HG02885 (cell line): Measurements from ENCODE around the gene RHCG.

Experiments used
- ATAC-seq: cut with Tn5 transposase; IDR thresholded peaks from one replicate; pipeline ENCODE4 v1.9.1; 2021; ENCODE audit warnings: mild to moderate bottlenecking; ENCODE audit not compliant: unreplicated experiment, poor library complexity

RHCG gene

GRCh38 chr15:89496155-89497098 lies at the start of gene RHCG:
TSS of gene RHCG (minus strand) at chr15:89496583. CDS start at chr15:89496544, 39 bp downstream.
- no peak for ATAC-seq

- ATAC-seq = no peak
Measured at GRCh38 chr15:89543389-89543788, 47.0 kb upstream of the RHCG start.

GRCh38 chr15:89542369-89542768 lies 46.0 kb upstream of the RHCG start:
- ATAC-seq = no peak

DNA sequence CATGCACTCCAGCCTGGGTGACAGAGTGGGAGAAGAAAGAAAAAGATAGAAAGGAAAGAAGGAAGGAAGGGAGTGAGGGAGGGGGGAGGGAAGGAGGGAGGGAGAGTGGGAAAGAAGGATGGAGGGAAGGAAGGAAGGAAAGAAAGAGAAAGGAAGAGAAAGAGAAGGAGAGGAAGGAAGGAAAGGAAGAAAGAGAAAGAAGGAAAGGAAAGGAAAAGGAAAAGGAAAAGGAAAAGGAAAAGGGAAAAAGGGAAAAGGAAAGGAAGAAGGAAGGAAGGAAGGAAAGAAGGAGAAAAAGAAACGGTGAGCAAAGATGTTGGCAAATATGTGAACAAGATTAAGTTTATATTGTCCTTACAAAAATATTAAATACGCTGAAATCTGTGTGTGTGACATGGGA lies 42.6 kb upstream of the RHCG start:
- no peak for ATAC-seq

GRCh38 chr15:89533861-89534544 lies 37.6 kb upstream of the RHCG start:
- ATAC-seq = no peak

DNA sequence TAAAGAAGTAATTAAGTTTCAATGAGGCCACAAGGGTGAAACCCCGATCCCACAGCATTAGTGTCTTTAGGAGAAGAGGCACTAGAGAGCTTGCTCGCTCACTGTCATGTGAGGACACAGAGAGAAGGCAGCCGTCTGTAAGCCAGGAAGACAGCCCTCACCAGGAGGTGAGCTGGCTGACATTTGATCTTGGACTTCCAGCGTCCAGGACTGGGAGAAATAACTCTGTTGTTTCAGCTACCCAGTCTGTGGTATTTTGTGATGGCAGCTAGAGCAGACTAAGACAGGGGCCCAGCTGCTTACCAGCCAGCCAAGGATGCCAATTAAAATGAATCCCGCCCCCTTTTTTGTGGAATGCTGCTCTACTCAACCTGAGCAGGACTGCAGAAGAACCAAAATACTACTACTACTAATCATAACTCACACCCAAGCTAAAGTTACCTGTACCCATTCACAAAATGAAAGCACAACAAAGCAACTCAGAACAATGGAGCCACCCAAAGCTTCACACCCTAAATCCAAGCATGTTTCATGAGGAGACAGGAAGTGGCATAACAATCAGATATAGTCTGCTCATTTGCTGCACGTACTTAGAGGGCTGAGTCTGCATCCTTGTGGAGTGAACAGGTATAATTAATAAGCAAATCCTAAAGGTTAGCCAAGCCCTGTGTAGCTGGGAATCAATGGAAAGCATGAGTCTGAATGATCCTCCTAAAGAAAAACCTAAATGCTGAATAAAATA lies 35.6 kb upstream of the RHCG start:
- no peak for ATAC-seq

- ATAC-seq = no peak
Measured at GRCh38 chr15:89530976-89531375, 34.6 kb upstream of the RHCG start.

DNA sequence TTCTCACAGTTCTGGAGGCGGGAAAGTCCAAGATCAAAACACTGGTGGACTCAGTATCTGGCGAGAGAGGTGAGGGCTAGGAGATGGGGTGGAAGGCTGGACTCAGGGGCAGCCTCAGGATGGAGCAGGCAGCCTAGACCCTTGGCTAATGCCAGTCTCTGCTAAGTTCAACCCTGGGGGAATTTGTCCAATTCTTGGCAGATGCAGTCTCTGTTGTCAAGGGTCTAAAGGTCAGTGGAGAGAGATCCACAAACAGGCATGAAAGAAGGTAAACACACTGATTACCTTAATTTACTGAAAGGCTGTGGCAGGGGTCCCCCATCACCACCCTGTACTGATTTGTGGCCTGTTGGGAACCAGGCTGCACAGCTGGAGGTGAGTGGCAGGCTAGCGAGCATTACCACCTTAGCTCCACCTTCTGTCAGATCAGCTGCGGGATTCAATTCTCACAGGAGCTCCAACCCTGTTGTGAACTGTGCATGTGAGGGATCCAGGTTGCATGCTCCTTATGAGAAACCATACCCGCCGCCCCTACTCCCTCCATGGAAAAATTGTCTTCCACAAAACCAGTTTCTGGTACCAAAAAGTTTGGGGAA lies 32.5 kb upstream of the RHCG start:
- ATAC-seq = no peak

DNA sequence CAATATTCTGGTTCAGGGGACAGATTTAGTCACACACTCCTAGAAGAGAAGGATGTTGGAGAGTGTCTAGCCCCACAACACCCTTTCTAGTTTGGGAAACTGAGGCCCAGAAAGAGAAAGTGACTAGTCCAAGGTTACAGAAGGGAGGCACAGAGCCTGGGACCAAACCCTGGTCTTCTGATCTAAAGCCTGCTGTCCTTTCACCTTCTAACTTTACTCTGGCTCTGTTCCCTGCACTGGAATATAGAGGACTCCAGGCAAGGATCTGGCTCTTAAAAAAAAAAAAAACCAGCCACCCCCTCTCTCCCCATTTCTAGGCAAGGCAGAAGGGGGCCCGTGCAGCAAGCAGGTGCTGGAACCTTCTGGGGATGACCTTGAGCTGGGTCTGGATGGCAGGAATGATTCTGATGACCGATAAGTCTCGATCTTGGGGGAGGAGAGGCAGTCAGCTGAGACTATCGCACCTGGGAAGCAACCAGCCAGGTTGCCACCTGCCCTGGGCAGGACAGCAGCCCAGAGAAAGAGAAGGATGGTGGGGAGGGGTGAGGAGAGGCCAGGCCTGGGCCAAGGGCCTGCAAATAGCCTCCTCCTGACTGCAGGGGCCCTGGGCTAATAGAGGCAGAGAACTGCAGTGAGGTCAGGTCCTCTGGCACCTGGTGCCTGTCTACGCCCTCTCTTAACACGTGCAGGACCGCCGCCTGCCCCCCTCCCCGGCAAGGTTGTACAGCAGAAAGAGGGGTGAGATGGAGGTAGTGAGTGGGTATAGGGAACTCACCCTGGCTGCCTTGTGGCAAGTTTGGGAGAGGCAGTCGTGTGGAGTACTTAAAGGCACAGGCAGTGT lies 30.4 kb upstream of the RHCG start:
- ATAC-seq = no peak

GRCh38 chr15:89526181-89526580 lies 29.8 kb upstream of the RHCG start:
- no peak for ATAC-seq

DNA sequence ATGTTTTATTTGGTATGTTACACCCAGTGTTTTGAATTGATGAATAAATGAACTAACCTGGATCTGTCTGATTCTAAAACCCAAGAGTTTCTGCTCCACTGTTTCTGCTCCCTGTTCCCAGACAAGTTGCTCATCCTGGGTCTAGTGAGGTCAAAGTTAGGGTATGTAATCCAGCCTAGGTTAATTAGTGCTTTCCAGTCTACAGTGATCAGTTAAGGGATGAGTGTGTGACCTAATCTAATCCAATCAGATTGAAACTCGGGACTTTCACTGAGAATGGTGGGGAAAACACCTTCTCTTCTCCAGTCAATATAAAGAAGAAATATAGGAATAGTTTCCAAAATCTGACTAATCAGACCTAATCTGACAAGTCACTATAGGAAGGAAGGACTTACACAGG lies 27.8 kb upstream of the RHCG start:
- ATAC-seq = no peak

GRCh38 chr15:89523101-89523500 lies 26.7 kb upstream of the RHCG start:
- no peak for ATAC-seq

DNA sequence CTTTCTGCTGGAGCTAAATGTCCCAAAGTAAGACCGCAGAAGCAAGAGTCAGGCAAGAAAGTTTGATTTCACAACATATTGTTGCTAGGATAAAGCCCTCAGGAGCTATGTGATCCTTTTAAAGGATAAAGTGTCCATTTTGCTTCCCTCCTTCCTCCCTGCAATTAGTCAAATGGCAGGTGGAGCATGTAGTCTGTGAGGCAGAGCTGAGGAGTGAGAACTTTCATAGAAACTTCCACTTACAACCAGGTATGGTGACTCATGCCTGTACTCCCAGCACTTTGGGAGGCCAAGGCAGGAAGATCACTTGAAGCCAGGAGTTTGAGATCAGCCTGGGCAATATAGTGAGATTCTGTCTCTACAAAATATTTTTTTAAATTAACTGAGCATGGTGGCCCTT lies 25.2 kb upstream of the RHCG start:
- ATAC-seq = no peak

DNA sequence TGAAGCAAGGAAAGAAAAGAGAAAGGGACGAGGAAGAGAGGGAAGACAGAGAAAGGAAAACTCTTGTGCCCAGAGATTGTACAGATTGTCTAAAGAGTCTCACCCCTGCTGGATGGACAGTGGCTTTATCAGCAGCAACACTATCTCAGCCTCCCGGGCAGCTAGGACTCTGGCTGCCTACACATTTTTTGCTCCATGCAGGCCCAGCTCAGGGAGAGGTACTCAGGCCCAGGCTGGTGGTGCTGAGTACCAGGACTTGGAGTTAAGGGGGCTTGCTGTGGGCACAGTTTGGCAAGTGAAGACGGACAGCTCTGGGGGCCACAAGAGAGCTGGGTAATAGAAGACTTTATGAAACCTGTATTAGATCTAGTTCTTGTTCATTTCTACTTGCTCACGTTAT lies 19.1 kb upstream of the RHCG start:
- ATAC-seq = no peak

GRCh38 chr15:89514596-89515406 lies 18.4 kb upstream of the RHCG start:
- ATAC-seq = no peak

- ATAC-seq = no peak
Measured at GRCh38 chr15:89514186-89514585, 17.8 kb upstream of the RHCG start.

- no peak for ATAC-seq
Measured at GRCh38 chr15:89513284-89513683, 16.9 kb upstream of the RHCG start.

DNA sequence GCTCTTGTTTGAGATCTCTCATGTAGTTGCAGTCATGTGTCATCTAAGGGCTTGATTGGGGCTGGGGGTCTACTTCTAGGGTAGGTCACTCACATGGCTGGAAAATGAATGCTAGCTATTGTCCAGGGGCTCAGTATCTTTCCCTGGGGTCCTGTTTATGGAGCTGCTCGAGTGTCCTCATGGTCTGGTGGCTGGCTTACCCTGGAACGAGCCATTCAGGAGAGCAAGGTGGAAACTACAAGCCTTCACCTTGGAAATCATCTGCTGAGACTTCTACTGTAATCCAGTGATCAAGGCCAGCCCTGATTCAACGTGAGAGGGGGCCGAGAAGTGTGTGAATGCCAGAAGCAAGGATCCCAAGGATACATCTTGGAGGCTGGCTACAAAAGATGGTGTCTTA lies 16.2 kb upstream of the RHCG start:
- ATAC-seq = no peak
